Measurements from ENCODE around the gene HDAC6. TPM values are rescaled to one million over a fixed set of nuclear protein-coding genes. Genes with fewer than 3 reads are reported as not detected.

HDAC6 gene
- total and polyA plus RNA-seq, 4 donors, result 39.7 to 90.8 (median 78.4) TPM

DNA sequence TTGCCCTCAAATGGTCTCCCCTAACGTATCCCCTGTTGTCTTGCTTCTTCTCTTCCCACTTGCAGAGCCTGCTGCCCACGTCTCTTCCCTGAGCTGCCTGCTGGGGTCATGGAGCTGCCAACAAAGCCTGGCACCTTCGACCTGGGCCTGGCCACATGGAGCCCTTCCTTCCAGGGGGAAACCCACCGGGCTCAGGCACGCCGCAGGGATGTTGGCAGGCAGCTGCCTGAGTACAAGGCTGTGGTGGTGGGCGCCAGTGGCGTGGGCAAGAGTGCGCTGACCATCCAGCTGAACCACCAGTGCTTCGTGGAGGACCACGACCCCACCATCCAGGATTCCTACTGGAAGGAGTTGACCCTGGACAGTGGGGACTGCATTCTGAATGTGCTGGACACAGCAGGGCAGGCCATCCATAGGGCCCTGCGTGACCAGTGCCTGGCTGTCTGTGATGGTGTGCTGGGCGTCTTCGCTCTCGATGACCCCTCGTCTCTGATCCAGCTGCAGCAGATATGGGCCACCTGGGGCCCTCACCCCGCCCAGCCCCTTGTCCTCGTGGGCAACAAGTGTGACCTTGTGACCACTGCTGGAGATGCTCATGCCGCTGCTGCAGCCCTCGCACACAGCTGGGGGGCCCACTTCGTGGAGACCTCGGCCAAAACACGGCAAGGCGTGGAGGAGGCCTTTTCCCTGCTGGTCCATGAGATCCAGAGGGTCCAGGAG is 27.3 kb downstream of the HDAC6 start:
- ATAC-seq (ENCODE audit: insufficient read depth, low FRiP score) (no peak), DNase-seq (no peak)
- Histone ChIP-seq H3K9me3 (ENCODE audit: control insufficient read depth in 4 of 4, insufficient read depth in 3 of 4, low read length in 3 of 4) (peaks cover 0 to 26% (median 0%) of the 10 kb centered on the region in 4 donors), H3K36me3 (ENCODE audit: control insufficient read depth in 4 of 4, insufficient read depth in 4 of 4, low read length in 4 of 4) (no peaks in the 10 kb centered on the region), H3K4me3 (no peak overlapping the region), H3K9ac (ENCODE audit: insufficient read depth in 1 of 2, low read length in 2 of 2) (no peak overlapping the region), H3K27me3 (ENCODE audit: control insufficient read depth in 3 of 3, insufficient read depth in 3 of 3, low read length in 2 of 3) (peaks cover 2 to 35% (median 14%) of the 10 kb centered on the region in 3 donors), H3K4me1 (ENCODE audit: control insufficient read depth in 5 of 5, insufficient read depth in 5 of 5, low read length in 5 of 5) (peaks cover 0 to under 1% (median 0%) of the 10 kb centered on the region in 5 donors), H3K27ac (ENCODE audit: low read depth in 1 of 2, low read length in 1 of 2) (no peak overlapping the region)
- no peak for TF ChIP-seq CTCF (IDR thresholded peaks at IDR 0.05; ENCODE audit: control extremely low read depth, extremely low read depth)
- 85 to 96% methylated on average over 18 to 24 of the region's 24 CpGs for WGBS, 2 donors

GRCh38 chrX:48831136-48831908 is 29.5 kb downstream of the HDAC6 start:
- DNase-seq (no peak), ATAC-seq (ENCODE audit: insufficient read depth, low FRiP score) (no peak)
- no peak for TF ChIP-seq CTCF (IDR thresholded peaks at IDR 0.05; ENCODE audit: control extremely low read depth, extremely low read depth)
- 20 to 41% methylated on average over 19 to 58 of the region's 58 CpGs for WGBS, 2 donors
- Histone ChIP-seq H3K4me3 (no peak overlapping the region), H3K9ac (ENCODE audit: insufficient read depth in 1 of 2, low read length in 2 of 2) (no peak overlapping the region), H3K27ac (ENCODE audit: low read depth in 1 of 2, low read length in 1 of 2) (no peak overlapping the region), H3K4me1 (ENCODE audit: control insufficient read depth in 5 of 5, insufficient read depth in 5 of 5, low read length in 5 of 5) (peaks cover 0 to 2% (median 0%) of the 10 kb centered on the region in 5 donors), H3K36me3 (ENCODE audit: control insufficient read depth in 4 of 4, insufficient read depth in 4 of 4, low read length in 4 of 4) (no peaks in the 10 kb centered on the region), H3K27me3 (ENCODE audit: control insufficient read depth in 3 of 3, insufficient read depth in 3 of 3, low read length in 2 of 3) (peaks cover 2 to 43% (median 26%) of the 10 kb centered on the region in 3 donors), H3K9me3 (ENCODE audit: control insufficient read depth in 4 of 4, insufficient read depth in 3 of 4, low read length in 3 of 4) (peaks cover 0 to 21% (median 0%) of the 10 kb centered on the region in 4 donors)

DNA sequence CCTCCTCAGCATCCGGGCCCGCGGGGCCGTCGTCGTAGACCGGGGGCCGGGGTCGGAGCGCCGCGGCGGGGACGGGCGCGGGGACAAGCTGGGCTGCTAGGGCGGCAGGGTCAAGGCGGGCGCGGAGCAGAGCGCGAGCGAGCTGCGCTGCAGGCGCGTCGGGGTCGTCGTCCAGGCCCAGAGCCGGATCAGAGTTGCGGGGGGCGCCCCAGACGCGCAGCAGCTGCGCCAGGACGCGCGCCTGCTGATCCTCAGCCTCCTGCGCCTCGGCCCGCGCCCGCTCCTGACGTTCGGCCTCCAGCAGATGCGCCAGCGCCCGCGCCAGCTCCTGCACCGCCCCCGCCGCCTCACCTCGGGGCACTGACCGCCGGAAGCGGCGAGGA is 30.0 kb downstream of the HDAC6 start:
- Histone ChIP-seq H3K27me3 (ENCODE audit: control insufficient read depth in 3 of 3, insufficient read depth in 3 of 3, low read length in 2 of 3) (peaks cover 2 to 43% (median 26%) of the 10 kb centered on the region in 3 donors), H3K36me3 (ENCODE audit: control insufficient read depth in 4 of 4, insufficient read depth in 4 of 4, low read length in 4 of 4) (no peaks in the 10 kb centered on the region), H3K27ac (ENCODE audit: low read depth in 1 of 2, low read length in 1 of 2) (no peak overlapping the region), H3K9ac (ENCODE audit: insufficient read depth in 1 of 2, low read length in 2 of 2) (no peak overlapping the region), H3K4me1 (ENCODE audit: control insufficient read depth in 5 of 5, insufficient read depth in 5 of 5, low read length in 5 of 5) (peaks cover 0 to 2% (median 0%) of the 10 kb centered on the region in 5 donors), H3K9me3 (ENCODE audit: control insufficient read depth in 4 of 4, insufficient read depth in 3 of 4, low read length in 3 of 4) (peaks cover 0 to 18% (median 0%) of the 10 kb centered on the region in 4 donors), H3K4me3 (no peak overlapping the region)
- no peak for ATAC-seq (ENCODE audit: insufficient read depth, low FRiP score)
- 38% methylated on average over 57 of the region's 57 CpGs; no CpG with 5 or more reads in 1 of the 2 donors for WGBS, 2 donors
- TF ChIP-seq CTCF (IDR thresholded peaks at IDR 0.05; ENCODE audit: control extremely low read depth, extremely low read depth), result no peak
- no peak for DNase-seq

Measured in lung (tissue), 12 donors.